Stimulated activated CD4-positive, alpha-beta T cell treated with anti-CD3 and anti-CD28 coated beads, Interleukin-2, amount 100 ng/mL, for 4 hours (primary cell): ENCODE data around the gene CNTN4.

ENCODE experiments used
- DNase-seq: peaks from one replicate; pipeline ENCODE4 v3.0.0-alpha.2; 2020; ENCODE audit warnings: low read depth

Gene CNTN4

GRCh38 chr3:2153053-2153452 lies 54.4 kb downstream of the CNTN4 start:
- no peak for DNase-seq

GRCh38 chr3:2153547-2153946 lies 54.9 kb downstream of the CNTN4 start:
- no peak for DNase-seq

- no peak for DNase-seq
Observed at GRCh38 chr3:2154621-2155020, 56.0 kb downstream of the CNTN4 start.

GRCh38 chr3:2156244-2156847 lies 57.7 kb downstream of the CNTN4 start:
- DNase-seq = no peak

- no peak for DNase-seq
Observed at GRCh38 chr3:2158828-2159227, 60.2 kb downstream of the CNTN4 start.

GRCh38 chr3:2166552-2166951 lies 67.9 kb downstream of the CNTN4 start:
- DNase-seq = no peak

- no peak for DNase-seq
Observed at GRCh38 chr3:2172561-2173171, 74.0 kb downstream of the CNTN4 start.

GRCh38 chr3:2180634-2181033 lies 82.0 kb downstream of the CNTN4 start:
- no peak for DNase-seq

- DNase-seq = no peak
Observed at GRCh38 chr3:2198776-2199279, 100.2 kb downstream of the CNTN4 start.

GRCh38 chr3:2204054-2204453 lies 105.4 kb downstream of the CNTN4 start:
- DNase-seq = no peak

GRCh38 chr3:2205692-2206091 lies 107.0 kb downstream of the CNTN4 start:
- DNase-seq = no peak

GRCh38 chr3:2206536-2206935 lies 107.9 kb downstream of the CNTN4 start:
- no peak for DNase-seq

GRCh38 chr3:2211568-2211967 lies 112.9 kb downstream of the CNTN4 start:
- no peak for DNase-seq

GRCh38 chr3:2212206-2212605 lies 113.5 kb downstream of the CNTN4 start:
- no peak for DNase-seq

- DNase-seq = no peak
Observed at GRCh38 chr3:2218375-2218774, 119.7 kb downstream of the CNTN4 start.

GRCh38 chr3:2218816-2219215 lies 120.2 kb downstream of the CNTN4 start:
- no peak for DNase-seq

GRCh38 chr3:2236203-2236602 lies 137.5 kb downstream of the CNTN4 start:
- no peak for DNase-seq

GRCh38 chr3:2244137-2244536 lies 145.5 kb downstream of the CNTN4 start:
- no peak for DNase-seq

- no peak for DNase-seq
Observed at GRCh38 chr3:2246873-2247648, 148.4 kb downstream of the CNTN4 start.

- DNase-seq = no peak
Observed at GRCh38 chr3:2247831-2248230, 149.2 kb downstream of the CNTN4 start.

GRCh38 chr3:2250783-2251182 lies 152.1 kb downstream of the CNTN4 start:
- no peak for DNase-seq

- DNase-seq = no peak
Observed at GRCh38 chr3:2261747-2262146, 163.1 kb downstream of the CNTN4 start.

GRCh38 chr3:2262204-2262603 lies 163.5 kb downstream of the CNTN4 start:
- no peak for DNase-seq
